ENCODE measurements around the gene KXD1.
"Not testable (repeated sequence)": the region's sequence is repeated elsewhere in the genome, so short reads cannot be mapped to it uniquely, and the experiment has no call there.

DNA sequence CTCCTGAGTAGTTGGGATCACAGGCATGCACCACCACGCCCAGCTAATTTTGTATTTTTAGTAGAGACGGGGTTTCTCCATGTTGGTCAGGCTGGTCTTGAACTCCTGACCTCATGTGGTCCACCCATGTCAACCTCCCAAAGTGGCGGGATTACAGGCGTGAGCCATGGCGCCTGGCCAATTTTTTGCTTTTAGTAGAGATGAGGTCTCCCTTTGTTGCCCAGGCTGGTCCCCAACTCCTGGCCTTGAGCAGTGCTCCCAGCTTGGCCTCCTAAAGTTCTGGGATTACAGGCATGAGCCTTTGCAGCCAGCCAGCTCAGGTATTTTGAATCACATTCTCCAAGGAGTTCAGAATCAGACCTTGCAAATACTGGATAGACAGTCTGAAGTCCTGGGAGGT is 35.1 kb downstream of the KXD1 start:
- not testable (repeated sequence) for TF ChIP-seq YY1 (IDR thresholded peaks at IDR 0.05; ENCODE audit: insufficient read depth, insufficient read length); ZNF274 (IDR thresholded peaks at IDR 0.05; ENCODE audit: low read depth, low read length)

Data from NT2/D1 (cell line).